ENCODE measurements around the gene CDC34. TPM values are rescaled to one million over a fixed set of nuclear protein-coding genes. Genes with fewer than 3 reads are reported as not detected.
A peak's percentile ranks its signal among the peaks of the same experiment; 100 is the strongest.

Gene CDC34
- total RNA-seq, 1 donor from 2014 or later, result 30.7 TPM

- peak; percentile 3 for ATAC-seq
Observed at GRCh38 chr19:497869-498510, 33.6 kb upstream of the CDC34 start.

GRCh38 chr19:498511-498891 is 33.1 kb upstream of the CDC34 start:
- ATAC-seq, result no peak

- no peak for ATAC-seq
Observed at GRCh38 chr19:498977-499623, 32.5 kb upstream of the CDC34 start.

GRCh38 chr19:501646-502045 is 29.9 kb upstream of the CDC34 start:
- ATAC-seq, result no peak

GRCh38 chr19:504616-505015 is 26.9 kb upstream of the CDC34 start:
- no peak for ATAC-seq

GRCh38 chr19:506404-507285 is 24.9 kb upstream of the CDC34 start:
- ATAC-seq, result peak; percentile 85

- ATAC-seq, result peak; percentile 85
Observed at GRCh38 chr19:507286-508203, 24.0 kb upstream of the CDC34 start, which contains the start of gene TPGS1. Gene TPGS1, plus strand, starts transcription at chr19:507497. Its CDS starts 10 bp downstream, at chr19:507507.

- no peak for ATAC-seq
Observed at GRCh38 chr19:508204-509150, 23.1 kb upstream of the CDC34 start.

GRCh38 chr19:510606-511100 is 20.9 kb upstream of the CDC34 start:
- peak; percentile 54 for ATAC-seq

- ATAC-seq, result peak; percentile 24
Observed at GRCh38 chr19:511101-511851, 20.3 kb upstream of the CDC34 start.

GRCh38 chr19:512547-513365 is 18.8 kb upstream of the CDC34 start:
- ATAC-seq, result no peak

GRCh38 chr19:513368-514165 is 18.0 kb upstream of the CDC34 start:
- no peak for ATAC-seq

GRCh38 chr19:514166-514663 is 17.3 kb upstream of the CDC34 start:
- ATAC-seq, result no peak

- ATAC-seq, result peak; percentile 8
Observed at GRCh38 chr19:517721-518597, 13.6 kb upstream of the CDC34 start.

GRCh38 chr19:518598-519231 is 12.8 kb upstream of the CDC34 start:
- peak; percentile 14 for ATAC-seq

GRCh38 chr19:519449-519865 is 12.1 kb upstream of the CDC34 start:
- ATAC-seq, result peak; percentile 3

GRCh38 chr19:522726-523125 is 8.8 kb upstream of the CDC34 start:
- no peak for ATAC-seq

Data from esophagus mucosa (tissue), 1 donor.